Endothelial cell of umbilical vein (primary cell): Measurements from ENCODE around the gene FKRP. TPM values are rescaled to one million over a fixed set of nuclear protein-coding genes. Genes with fewer than 3 reads are reported as not detected.
A peak's percentile ranks its signal among the peaks of the same experiment; 100 is the strongest.

ENCODE experiments used
- BruUV-seq: library from RNA; stranded (reverse); fragments of 400-500 nt; replicated peaks from 2 replicates; lab custom pipeline; 2021; lab: Mats Ljungman, UMichigan
- CTCF ChIA-PET: fragments of 300-600, 350-600 bp; sonication (Branson Sonifier 250); formaldehyde crosslinking; loops from one replicate; lab custom pipeline; 2021; ENCODE audit warnings: antibody characterized with exemption, inconsistent platforms; lab: Charles Lee
- POLR2A ChIA-PET: fragments of 300-600, 350-600 bp; sonication (Branson Sonifier 250); formaldehyde crosslinking; loops from one replicate; lab custom pipeline; 2021; ENCODE audit warnings: antibody characterized with exemption, inconsistent platforms; lab: Charles Lee
- DNase-seq: peaks from one replicate; pipeline ENCODE4 v3.0.0-alpha.2; 2011; ENCODE audit warnings: low read depth, low spot score
- FAIRE-seq: peaks from 2 replicates; lab custom pipeline; 2011; peaks lifted over from hg19 to GRCh38; lab: Jason Lieb, UNC
- H2AFZ ChIP-seq: 2 replicates; pipeline ENCODE4 v1.6.0; 2012; ENCODE audit warnings: low read depth, low read length, control low read depth, inconsistent platforms
- H3K27ac ChIP-seq: 2 replicates; pipeline ENCODE4 v1.5.1; 2011; ENCODE audit warnings: low read depth, mild to moderate bottlenecking, control low read depth, low read length, moderate library complexity; ENCODE audit not compliant: insufficient read depth
- H3K27me3 ChIP-seq, 2 experiments: 2 replicates each; pipeline versions ENCODE4 v1.6.0 to v1.6.1; 2011; ENCODE audit warnings: low read length in 2 of 2, mixed read lengths in 1 of 2; ENCODE audit not compliant: control insufficient read depth in 2 of 2, insufficient read depth in 2 of 2
- H3K36me3 ChIP-seq, 2 experiments: 2 replicates in 1 of 2; 3 replicates in 1 of 2; pipeline ENCODE4 v1.5.1; 2011; ENCODE audit warnings: low read length in 2 of 2, mild to moderate bottlenecking in 1 of 2, moderate library complexity in 1 of 2; ENCODE audit not compliant: control insufficient read depth in 2 of 2, insufficient read depth in 2 of 2; ENCODE audit errors: extremely low read depth in 1 of 2
- H3K4me1 ChIP-seq: 3 replicates; pipeline ENCODE4 v1.5.1; 2011; ENCODE audit warnings: mild to moderate bottlenecking, low read length; ENCODE audit not compliant: control insufficient read depth, insufficient read depth; ENCODE audit errors: extremely low read depth
- H3K4me2 ChIP-seq: 2 replicates; pipeline ENCODE4 v1.6.1; 2011; ENCODE audit warnings: low read length, control low read depth, mixed read lengths; ENCODE audit not compliant: insufficient read depth
- H3K4me3 ChIP-seq, 3 experiments: fragments of 200-600 bp in 1 of 3; sonication (generic), shearing (Covaris generic) in 1 of 3; replicated peaks in 1 of 3; 2 replicates each; pipeline ENCODE4 v1.5.1; 2011 to 2016; ENCODE audit warnings: control low read depth in 3 of 3, low read length in 3 of 3, mild to moderate bottlenecking in 2 of 3, inconsistent platforms in 1 of 3, low read depth in 1 of 3, moderate library complexity in 1 of 3; ENCODE audit not compliant: insufficient read depth in 1 of 3
- H3K79me2 ChIP-seq: 2 replicates; pipeline ENCODE4 v1.6.0; 2012; ENCODE audit warnings: low read length, inconsistent platforms; ENCODE audit not compliant: control insufficient read depth, insufficient read depth
- H3K9ac ChIP-seq: replicated peaks from 2 replicates; pipeline ENCODE3; 2011; ENCODE audit warnings: low read length, control low read depth; ENCODE audit not compliant: insufficient read depth; ENCODE audit errors: extremely low read depth
- H3K9me1 ChIP-seq: replicated peaks from 3 replicates; pipeline ENCODE4 v1.6.0; 2011; ENCODE audit warnings: mild to moderate bottlenecking, low read length; ENCODE audit not compliant: control insufficient read depth, insufficient read depth; ENCODE audit errors: extremely low read depth
- H3K9me3 ChIP-seq: replicated peaks from 2 replicates; pipeline ENCODE4 v1.5.1; 2012; ENCODE audit warnings: low read length, inconsistent platforms; ENCODE audit not compliant: control insufficient read depth, insufficient read depth
- H4K20me1 ChIP-seq: replicated peaks from 2 replicates; pipeline ENCODE3; 2011; ENCODE audit warnings: mild to moderate bottlenecking, low read length; ENCODE audit not compliant: control insufficient read depth, insufficient read depth; ENCODE audit errors: extremely low read depth
- EZH2 ChIP-seq: IDR thresholded peaks from 2 replicates; pipeline ENCODE4 v1.6.1; 2012; ENCODE audit warnings: borderline replicate concordance, low read depth, mild to moderate bottlenecking, moderate library complexity, low read length, inconsistent platforms; ENCODE audit not compliant: severe bottlenecking
- FOS ChIP-seq: IDR thresholded peaks from 2 replicates; pipeline ENCODE4 v1.6.1; 2011; ENCODE audit warnings: mild to moderate bottlenecking, low read length, moderate library complexity, borderline replicate concordance; ENCODE audit not compliant: insufficient read depth
- GATA2 ChIP-seq: IDR thresholded peaks from 2 replicates; pipeline ENCODE4 v1.7.0; 2011; ENCODE audit warnings: low read depth, mild to moderate bottlenecking, moderate library complexity, mixed read lengths, low read length; ENCODE audit not compliant: insufficient read length, insufficient read depth
- MAX ChIP-seq: IDR thresholded peaks from 2 replicates; pipeline ENCODE4 v1.6.1; 2011; ENCODE audit not compliant: insufficient read depth, insufficient read length
- POLR2A ChIP-seq: IDR thresholded peaks from 2 replicates; pipeline ENCODE4 v1.6.1; 2012; ENCODE audit warnings: low read depth, mild to moderate bottlenecking, control low read depth, low read length
- POLR2AphosphoS5 ChIP-seq: IDR thresholded peaks from 2 replicates; pipeline ENCODE4 v1.6.1; 2012; ENCODE audit warnings: low read depth, mild to moderate bottlenecking, control low read depth, low read length, moderate library complexity; ENCODE audit not compliant: insufficient read depth
- dilution Hi-C: fragments of 300-500 bp; cut with MboI; formaldehyde crosslinking; loops from one replicate; pipeline ENCODE4 v1.15.0; 2019; ENCODE audit warnings: low sequenced_read_pairs; ENCODE audit not compliant: extremely low pct_ligation_motif_present
- intact Hi-C: fragments of 100-400 bp; cut with micrococcal nuclease; formaldehyde crosslinking; loops from one replicate; pipeline ENCODE4 v1.10.0; 2022
- polyA plus RNA-seq, 4 experiments: library from polyadenylated mRNA; depleted of rRNA in 3 of 4; stranded (reverse) in 3 of 4; unstranded in 1 of 4; fragments of >200 nt; gene quantifications; 2 replicates each; pipeline versions ENCODE4 v1.2.1 to v1.2.3, GENCODE V29; 2011 to 2012; ENCODE audit warnings: missing spikeins in 1 of 4
- total RNA-seq: library from RNA; stranded (reverse); gene quantifications from 2 replicates; pipeline ENCODE4 v1.2.3, GENCODE V29; 2021
- TF ChIP-seq, protein P1 (sequence below), 2 donors: IDR thresholded peaks; 1 replicate in 1 of 2; 2 replicates in 1 of 2; pipeline ENCODE4 v1.5.1; 2011; ENCODE audit warnings: low read length in 2 of 2, mild to moderate bottlenecking in 2 of 2, moderate library complexity in 2 of 2, control low read depth in 1 of 2, inconsistent platforms in 1 of 2, low read depth in 1 of 2; ENCODE audit not compliant: insufficient read depth in 1 of 2; ENCODE audit errors: extremely low read depth in 1 of 2

Gene FKRP
- total and polyA plus RNA-seq, 2 donors (not counting 3 experiments of a cell fraction or from before 2014, with no cell fraction given) = 31.5 to 32.8 TPM

DNA sequence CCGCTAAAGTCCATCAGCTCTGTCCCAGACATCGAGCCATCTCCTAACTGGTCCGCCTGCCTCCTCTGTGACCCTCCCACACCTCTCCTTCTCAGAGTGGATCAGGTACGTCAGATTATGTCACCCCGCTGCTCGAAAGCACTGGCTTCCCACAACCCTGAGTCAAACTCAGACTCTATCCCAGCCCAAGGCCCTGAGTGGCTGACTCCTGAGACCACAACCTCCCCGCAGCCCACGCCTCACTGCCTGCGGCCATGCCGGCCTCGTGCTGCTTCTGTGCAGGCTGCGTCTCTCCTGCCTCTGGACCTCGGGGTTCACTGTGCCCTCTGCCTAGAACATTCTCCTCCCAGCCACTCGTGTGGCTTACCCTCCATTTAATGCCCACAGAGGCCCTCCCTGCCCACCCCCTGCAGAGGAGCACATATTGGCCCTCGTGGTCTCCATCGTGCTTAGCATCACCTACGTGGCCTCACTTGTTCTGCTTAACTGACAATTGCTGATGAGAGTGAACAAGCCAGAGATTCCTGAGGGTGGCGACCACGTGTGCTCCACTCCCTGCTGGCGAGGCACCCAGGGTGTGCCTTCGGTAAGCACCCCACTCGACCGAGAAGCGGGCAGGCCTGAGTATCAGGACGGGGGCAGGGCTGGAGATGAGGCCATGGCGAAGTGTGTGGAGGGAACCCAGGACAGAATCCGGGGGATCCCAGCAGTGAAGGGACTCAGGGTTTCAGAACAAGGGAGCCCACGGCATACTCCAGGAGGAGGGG lies 13.5 kb upstream of the FKRP start:
- no peak overlapping the region for H2AFZ ChIP-seq
- H3K9me3 ChIP-seq = no peaks in the 10 kb centered on the region
- POLR2A ChIA-PET = interaction anchor here (1.1 kb wide), 1 partner anchor 16 kb away, joined by 5 read pairs; the partner anchor contains the start of gene PRKD2
- H3K4me2 ChIP-seq = no peak overlapping the region
- DNase-seq (no peak), FAIRE-seq (no peak)
- peaks cover 54% of the 10 kb centered on the region for H3K4me1 ChIP-seq
- BruUV-seq = no TSS peak
- dilution Hi-C loops (no loop called here), intact Hi-C loops (no loop called here)
- no peaks in the 10 kb centered on the region for H4K20me1 ChIP-seq
- no peak overlapping the region for H3K4me3 ChIP-seq
- H3K9me1 ChIP-seq = no peaks in the 10 kb centered on the region
- H3K27ac ChIP-seq = peak overlapping the region; percentile 41
- TF ChIP-seq FOS = no peak
- TF ChIP-seq, protein P1, sequence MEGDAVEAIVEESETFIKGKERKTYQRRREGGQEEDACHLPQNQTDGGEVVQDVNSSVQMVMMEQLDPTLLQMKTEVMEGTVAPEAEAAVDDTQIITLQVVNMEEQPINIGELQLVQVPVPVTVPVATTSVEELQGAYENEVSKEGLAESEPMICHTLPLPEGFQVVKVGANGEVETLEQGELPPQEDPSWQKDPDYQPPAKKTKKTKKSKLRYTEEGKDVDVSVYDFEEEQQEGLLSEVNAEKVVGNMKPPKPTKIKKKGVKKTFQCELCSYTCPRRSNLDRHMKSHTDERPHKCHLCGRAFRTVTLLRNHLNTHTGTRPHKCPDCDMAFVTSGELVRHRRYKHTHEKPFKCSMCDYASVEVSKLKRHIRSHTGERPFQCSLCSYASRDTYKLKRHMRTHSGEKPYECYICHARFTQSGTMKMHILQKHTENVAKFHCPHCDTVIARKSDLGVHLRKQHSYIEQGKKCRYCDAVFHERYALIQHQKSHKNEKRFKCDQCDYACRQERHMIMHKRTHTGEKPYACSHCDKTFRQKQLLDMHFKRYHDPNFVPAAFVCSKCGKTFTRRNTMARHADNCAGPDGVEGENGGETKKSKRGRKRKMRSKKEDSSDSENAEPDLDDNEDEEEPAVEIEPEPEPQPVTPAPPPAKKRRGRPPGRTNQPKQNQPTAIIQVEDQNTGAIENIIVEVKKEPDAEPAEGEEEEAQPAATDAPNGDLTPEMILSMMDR (IDR thresholded peaks at IDR 0.05; ENCODE audit: extremely low read depth in 1 of 2, insufficient read depth in 1 of 2, low read depth in 1 of 2, low read length in 2 of 2) = no peak
- TF ChIP-seq POLR2AphosphoS5 = no peak
- TF ChIP-seq EZH2 = no peak
- TF ChIP-seq MAX = no peak
- no peak for TF ChIP-seq GATA2
- TF ChIP-seq POLR2A = no peak
- H3K79me2 ChIP-seq = peaks cover 41% of the 10 kb centered on the region
- no peaks in the 10 kb centered on the region for H3K27me3 ChIP-seq
- CTCF ChIA-PET = interaction anchor here (0.6 to 5.8 kb wide), 6 partner anchors 10 to 29 kb away, joined by 3 to 74 read pairs (median 5); partner anchors contain the start of gene PRKD2
- H3K36me3 ChIP-seq = peaks cover 9 to 42% of the 10 kb centered on the region in 2 experiments
- H3K9ac ChIP-seq = no peak overlapping the region
